GM19438 (cell line): ENCODE measurements around the gene SSU72.
A peak's percentile ranks its signal among the peaks of the same experiment; 100 is the strongest.

Source experiments
- ATAC-seq: cut with Tn5 transposase; IDR thresholded peaks from one replicate; pipeline ENCODE4 v1.9.1; 2021; ENCODE audit warnings: low read depth; ENCODE audit not compliant: unreplicated experiment

Gene SSU72

GRCh38 chr1:1574721-1575537 lies at the start of gene SSU72:
SSU72 (minus strand) TSS chr1:1574863; CDS start chr1:1574557, 306 bp downstream.
- peak; percentile 84 for ATAC-seq

- no peak for ATAC-seq
Measured at GRCh38 chr1:1623631-1624442, 49.2 kb upstream of the SSU72 start.

GRCh38 chr1:1623181-1623630 lies 48.5 kb upstream of the SSU72 start:
- ATAC-seq = no peak

GRCh38 chr1:1622788-1623094 lies 48.1 kb upstream of the SSU72 start:
- ATAC-seq = no peak

- ATAC-seq = no peak
Measured at GRCh38 chr1:1622010-1622787, 47.5 kb upstream of the SSU72 start.

- ATAC-seq = no peak
Measured at GRCh38 chr1:1621173-1622009, 46.7 kb upstream of the SSU72 start.

- ATAC-seq = no peak
Measured at GRCh38 chr1:1620433-1621139, 45.9 kb upstream of the SSU72 start.

- ATAC-seq = no peak
Measured at GRCh38 chr1:1619917-1620361, 45.3 kb upstream of the SSU72 start.

GRCh38 chr1:1618396-1619068 lies 43.9 kb upstream of the SSU72 start:
- no peak for ATAC-seq

GRCh38 chr1:1617925-1618324 lies 43.3 kb upstream of the SSU72 start:
- no peak for ATAC-seq

GRCh38 chr1:1617516-1617915 lies 42.9 kb upstream of the SSU72 start:
- no peak for ATAC-seq

GRCh38 chr1:1616838-1617237 lies 42.2 kb upstream of the SSU72 start:
- no peak for ATAC-seq

- ATAC-seq = peak; percentile 6
Measured at GRCh38 chr1:1616045-1616790, 41.6 kb upstream of the SSU72 start.

- peak; percentile 79 for ATAC-seq
Measured at GRCh38 chr1:1615256-1616044, 40.8 kb upstream of the SSU72 start, which contains the start of gene MIB2. MIB2 (plus strand) TSS chr1:1615500; CDS start chr1:1623453, 7,953 bp downstream.

- ATAC-seq = no peak
Measured at GRCh38 chr1:1614954-1615255, 40.2 kb upstream of the SSU72 start.

- ATAC-seq = no peak
Measured at GRCh38 chr1:1614204-1614953, 39.7 kb upstream of the SSU72 start.
